Natural killer cell (primary cell): Measurements from ENCODE around the gene FOCAD. TPM values are rescaled to one million over a fixed set of nuclear protein-coding genes. Genes with fewer than 3 reads are reported as not detected.

ENCODE experiments used
- ATAC-seq, 3 donors: fragments of 150-1000 bp in 2 of 3; fragments of 200-7000 bp in 1 of 3; cut with Tn5 transposase; 1 replicate in 1 of 3; 2 replicates in 2 of 3; pipeline ENCODE4 v1.10.0; 2021; ENCODE audit warnings: mild to moderate bottlenecking in 2 of 3, moderate library complexity in 2 of 3
- DNase-seq, 2 donors: peaks; one replicate each; pipeline versions ENCODE4 v3.0.0 to v3.0.0-alpha.2; 2013 to 2021; ENCODE audit warnings: mixed read lengths in 1 of 2
- H3K27ac ChIP-seq: one replicate; pipeline ENCODE4 v1.5.1; 2013; ENCODE audit warnings: mild to moderate bottlenecking, low read length
- H3K27me3 ChIP-seq: one replicate; pipeline ENCODE4 v1.6.1; 2013; ENCODE audit warnings: low read length; ENCODE audit not compliant: control insufficient read depth, insufficient read depth
- H3K36me3 ChIP-seq: one replicate; pipeline ENCODE4 v1.6.1; 2013; ENCODE audit warnings: low read length; ENCODE audit not compliant: control insufficient read depth, insufficient read depth
- H3K4me1 ChIP-seq: one replicate; pipeline ENCODE4 v1.6.1; 2013; ENCODE audit warnings: low read length; ENCODE audit not compliant: control insufficient read depth, insufficient read depth
- H3K4me3 ChIP-seq: one replicate; pipeline ENCODE4 v1.5.1; 2013; ENCODE audit warnings: low read length
- H3K9me3 ChIP-seq: one replicate; pipeline ENCODE4 v1.6.1; 2013; ENCODE audit warnings: low read length; ENCODE audit not compliant: control insufficient read depth, insufficient read depth
- H3K27ac Mint-ChIP-seq, 2 donors: one replicate each; pipeline ENCODE4 v1.8.0; 2022; ENCODE audit warnings: mild to moderate bottlenecking in 2 of 2, mixed read lengths in 2 of 2, moderate library complexity in 1 of 2
- H3K27me3 Mint-ChIP-seq, 2 donors: one replicate each; pipeline ENCODE4 v1.8.0; 2022; ENCODE audit warnings: low read depth in 2 of 2, mixed read lengths in 2 of 2
- H3K36me3 Mint-ChIP-seq: one replicate; pipeline ENCODE4 v1.8.0; 2022; ENCODE audit warnings: mixed read lengths
- H3K4me1 Mint-ChIP-seq, 2 donors: one replicate each; pipeline ENCODE4 v1.8.0; 2022; ENCODE audit warnings: mixed read lengths in 2 of 2
- H3K4me3 Mint-ChIP-seq: one replicate; pipeline ENCODE4 v1.8.0; 2022; ENCODE audit warnings: mild to moderate bottlenecking, moderate library complexity, mixed read lengths
- H3K9me3 Mint-ChIP-seq, 2 donors: one replicate each; pipeline ENCODE4 v1.8.0; 2022; ENCODE audit warnings: mixed read lengths in 2 of 2
- CTCF ChIP-seq: fragments of 200-600 bp; IDR thresholded peaks from one replicate; pipeline ENCODE4 v1.8.0; 2022; ENCODE audit warnings: antibody characterized with exemption
- WGBS: methylation state at CpG from one replicate; pipeline ENCODE4 v1.1.7; 2013; ENCODE audit warnings: missing lambda C conversion rate; ENCODE audit not compliant: insufficient coverage; 5-methylcytosine and 5-hydroxymethylcytosine counted together
- intact Hi-C: fragments of 100-400 bp; cut with micrococcal nuclease; formaldehyde crosslinking; loops from one replicate; pipeline ENCODE4 v1.14.2; 2022
- total RNA-seq, 4 donors: library from RNA; stranded (reverse); fragments of 120-200 nt in 1 of 4; gene quantifications; one replicate each; pipeline versions ENCODE4 v1.2.3 to v1.2.4, GENCODE V29; 2013 to 2022

Gene FOCAD
- total RNA-seq, 3 donors from 2014 or later (not counting 1 experiment from before 2014, with no cell fraction given), result 15.1 to 27.6 (median 18.8) TPM

GRCh38 chr9:20853866-20854265 lies 169.8 kb downstream of the FOCAD start:
- Histone ChIP-seq H3K9me3 (no peaks in the 10 kb centered on the region), H3K4me3 (no peak overlapping the region), H3K27ac (no peak overlapping the region), H3K4me1 (no peaks in the 10 kb centered on the region), H3K36me3 (no peaks in the 10 kb centered on the region), H3K27me3 (no peaks in the 10 kb centered on the region)
- ATAC-seq, result no peak
- WGBS, result 100% methylated on average over 2 of the region's 2 CpGs
- Mint-ChIP-seq H3K36me3 (peaks cover 18% of the 10 kb centered on the region), H3K4me1 (no peaks in the 10 kb centered on the region), H3K27me3 (no peaks in the 10 kb centered on the region), H3K9me3 (peaks cover 5 to 11% of the 10 kb centered on the region in 2 donors), H3K27ac (no peak overlapping the region), H3K4me3 (no peak overlapping the region)
- TF ChIP-seq CTCF, result no peak
- DNase-seq, result no peak
- intact Hi-C loops, result no loop called here

DNA sequence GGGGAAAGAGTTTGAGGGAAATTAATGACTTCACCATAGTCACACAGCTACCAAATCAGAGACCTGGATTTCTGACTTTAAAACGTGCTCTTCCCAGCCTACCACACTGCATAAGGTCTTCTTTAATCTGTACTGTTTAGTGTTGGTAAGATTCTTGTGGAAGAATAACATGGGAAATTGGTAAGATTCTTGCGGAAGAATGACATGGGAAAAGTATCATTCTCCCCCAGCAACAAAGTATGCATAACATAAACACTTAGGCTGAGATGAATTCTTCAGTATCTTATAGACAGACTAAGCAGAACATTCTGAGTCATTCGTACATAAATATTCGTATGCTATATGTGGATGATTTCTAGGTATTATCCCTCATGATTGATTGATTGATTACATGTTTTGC lies 170.4 kb downstream of the FOCAD start:
- WGBS, result no CpG with 5 or more reads among the region's 4 CpGs
- no peak overlapping the region for H3K27ac ChIP-seq
- H3K9me3 ChIP-seq, result no peaks in the 10 kb centered on the region
- TF ChIP-seq CTCF, result no peak
- H3K36me3 ChIP-seq, result no peaks in the 10 kb centered on the region
- Mint-ChIP-seq H3K4me3 (no peak overlapping the region), H3K27ac (no peak overlapping the region), H3K9me3 (peaks cover 5 to 11% of the 10 kb centered on the region in 2 donors), H3K36me3 (peaks cover 18% of the 10 kb centered on the region), H3K4me1 (no peaks in the 10 kb centered on the region), H3K27me3 (no peaks in the 10 kb centered on the region)
- intact Hi-C loops, result no loop called here
- ATAC-seq (no peak), DNase-seq (no peak)
- H3K27me3 ChIP-seq, result no peaks in the 10 kb centered on the region
- no peak overlapping the region for H3K4me3 ChIP-seq
- no peaks in the 10 kb centered on the region for H3K4me1 ChIP-seq

GRCh38 chr9:20863945-20864344 lies 179.9 kb downstream of the FOCAD start:
- Histone ChIP-seq H3K27me3 (no peaks in the 10 kb centered on the region), H3K9me3 (no peaks in the 10 kb centered on the region), H3K36me3 (no peaks in the 10 kb centered on the region), H3K27ac (no peak overlapping the region), H3K4me1 (no peaks in the 10 kb centered on the region), H3K4me3 (no peak overlapping the region)
- Mint-ChIP-seq H3K36me3 (no peaks in the 10 kb centered on the region), H3K27me3 (no peaks in the 10 kb centered on the region), H3K9me3 (no peaks in the 10 kb centered on the region), H3K4me1 (no peaks in the 10 kb centered on the region), H3K4me3 (no peak overlapping the region), H3K27ac (no peak overlapping the region)
- no peak for ATAC-seq
- no peak for TF ChIP-seq CTCF
- no peak for DNase-seq
- no CpG with 5 or more reads among the region's 2 CpGs for WGBS
- intact Hi-C loops, result no loop called here

- H3K27ac Mint-ChIP-seq, result no peak overlapping the region
- intact Hi-C loops, result no loop called here
- Histone ChIP-seq H3K4me1 (no peaks in the 10 kb centered on the region), H3K36me3 (no peaks in the 10 kb centered on the region), H3K9me3 (no peaks in the 10 kb centered on the region), H3K27ac (no peak overlapping the region), H3K4me3 (no peak overlapping the region), H3K27me3 (no peaks in the 10 kb centered on the region)
- ATAC-seq (no peak), DNase-seq (no peak)
- WGBS, result 34% methylated on average over 3 of the region's 4 CpGs
- H3K4me3 Mint-ChIP-seq, result no peak overlapping the region
- no peaks in the 10 kb centered on the region for H3K36me3 Mint-ChIP-seq
- no peaks in the 10 kb centered on the region for H3K9me3 Mint-ChIP-seq
- H3K4me1 Mint-ChIP-seq, result no peaks in the 10 kb centered on the region
- TF ChIP-seq CTCF, result no peak
- H3K27me3 Mint-ChIP-seq, result no peaks in the 10 kb centered on the region
Observed at GRCh38 chr9:20865347-20865746, 181.3 kb downstream of the FOCAD start.
